NCI-H2107 treated with DMSO at 0.1 percent for 48 hours (cell line): ENCODE results near the gene CUL1.

Source experiments
- DNase-seq: peaks from one replicate; lab custom pipeline; 2025; ENCODE audit not compliant: unreplicated experiment; lab: John Stamatoyannopoulos, UW

The CUL1 gene

GRCh38 chr7:148717266-148717793 is 18.6 kb downstream of the CUL1 start:
- DNase-seq: no peak

- no peak for DNase-seq
Measured at GRCh38 chr7:148718431-148718830, 19.7 kb downstream of the CUL1 start.

GRCh38 chr7:148719753-148720152 is 21.1 kb downstream of the CUL1 start:
- DNase-seq: no peak

GRCh38 chr7:148720472-148720871 is 21.8 kb downstream of the CUL1 start:
- DNase-seq: no peak

- DNase-seq: no peak
Measured at GRCh38 chr7:148721390-148721789, 22.7 kb downstream of the CUL1 start.

DNA sequence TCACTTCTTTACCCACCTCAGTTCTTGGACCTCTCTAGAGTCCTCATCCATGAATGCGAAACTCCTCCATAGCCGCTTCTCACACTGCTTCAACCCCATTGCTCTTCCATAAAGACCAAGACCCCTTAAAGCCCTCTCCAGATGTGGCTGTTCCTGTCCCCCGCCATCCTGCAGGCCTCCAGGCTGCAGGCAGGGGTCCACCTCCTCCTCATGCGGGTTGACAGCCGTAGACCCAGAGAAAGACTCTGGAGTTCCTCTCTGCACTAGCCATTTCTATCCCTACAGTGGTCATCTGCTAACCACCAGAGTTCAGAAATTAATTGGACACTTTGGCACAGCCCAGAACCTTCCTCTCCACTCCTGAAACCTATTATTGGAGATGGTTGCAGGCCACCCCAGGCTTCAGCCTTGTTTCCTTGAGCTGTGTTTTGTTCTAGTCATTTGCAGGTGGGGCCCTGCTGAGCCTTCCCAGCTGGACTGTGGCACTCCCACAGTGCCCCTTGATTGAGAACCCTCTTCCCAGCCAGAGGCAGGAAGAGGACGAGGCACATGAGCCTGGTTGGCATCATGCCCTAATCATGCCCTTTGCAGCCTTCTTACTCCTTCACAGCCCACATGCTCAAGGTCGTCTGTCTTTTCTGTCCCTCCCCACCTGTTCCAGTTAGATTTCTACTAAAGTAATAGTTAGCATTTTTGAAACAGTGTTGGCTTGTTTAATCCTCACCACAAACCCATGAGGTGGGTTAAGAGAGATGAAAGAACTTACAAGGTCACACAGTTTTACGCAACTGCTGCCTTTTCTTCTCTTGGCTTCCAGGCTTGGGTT is 23.9 kb downstream of the CUL1 start:
- no peak for DNase-seq

DNA sequence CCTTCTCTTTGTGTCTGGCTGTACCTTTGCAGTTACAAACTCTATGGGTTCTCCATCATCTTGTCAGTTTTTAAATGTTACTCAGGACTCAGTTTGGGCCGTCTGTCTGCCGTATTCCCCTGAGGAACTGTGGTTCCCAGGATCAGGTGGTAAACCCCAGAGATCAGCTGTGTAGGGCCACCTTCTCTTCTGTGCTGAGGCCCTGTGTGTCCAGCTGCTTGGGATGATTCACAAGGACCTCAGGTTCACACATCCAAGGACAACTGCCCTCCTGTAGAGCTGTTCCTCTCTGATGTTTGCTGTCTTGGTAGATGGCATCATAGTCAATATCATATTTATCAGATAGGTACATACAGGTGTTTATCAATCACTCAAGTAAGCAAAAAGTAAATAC is 24.5 kb downstream of the CUL1 start:
- no peak for DNase-seq

DNA sequence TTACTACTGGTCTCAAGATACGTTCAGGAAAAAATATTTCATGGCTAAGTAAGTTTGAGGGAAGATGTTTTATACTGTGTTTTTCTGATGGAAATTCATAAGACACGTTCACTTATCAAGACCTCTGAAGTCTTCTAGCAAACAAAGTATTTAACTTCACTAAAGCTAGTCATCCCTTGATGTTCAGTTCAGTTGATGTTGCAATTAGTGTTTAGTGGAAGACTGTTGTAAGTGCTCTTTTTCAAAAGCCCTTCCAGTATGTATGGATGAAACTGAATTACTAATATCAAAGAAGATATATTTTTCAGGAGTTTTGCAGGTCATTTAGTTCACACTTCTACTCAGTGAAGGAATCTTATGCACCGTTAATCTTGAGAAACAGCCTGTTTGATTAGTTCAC is 25.1 kb downstream of the CUL1 start:
- DNase-seq: no peak

GRCh38 chr7:148726385-148726784 is 27.7 kb downstream of the CUL1 start:
- no peak for DNase-seq

DNA sequence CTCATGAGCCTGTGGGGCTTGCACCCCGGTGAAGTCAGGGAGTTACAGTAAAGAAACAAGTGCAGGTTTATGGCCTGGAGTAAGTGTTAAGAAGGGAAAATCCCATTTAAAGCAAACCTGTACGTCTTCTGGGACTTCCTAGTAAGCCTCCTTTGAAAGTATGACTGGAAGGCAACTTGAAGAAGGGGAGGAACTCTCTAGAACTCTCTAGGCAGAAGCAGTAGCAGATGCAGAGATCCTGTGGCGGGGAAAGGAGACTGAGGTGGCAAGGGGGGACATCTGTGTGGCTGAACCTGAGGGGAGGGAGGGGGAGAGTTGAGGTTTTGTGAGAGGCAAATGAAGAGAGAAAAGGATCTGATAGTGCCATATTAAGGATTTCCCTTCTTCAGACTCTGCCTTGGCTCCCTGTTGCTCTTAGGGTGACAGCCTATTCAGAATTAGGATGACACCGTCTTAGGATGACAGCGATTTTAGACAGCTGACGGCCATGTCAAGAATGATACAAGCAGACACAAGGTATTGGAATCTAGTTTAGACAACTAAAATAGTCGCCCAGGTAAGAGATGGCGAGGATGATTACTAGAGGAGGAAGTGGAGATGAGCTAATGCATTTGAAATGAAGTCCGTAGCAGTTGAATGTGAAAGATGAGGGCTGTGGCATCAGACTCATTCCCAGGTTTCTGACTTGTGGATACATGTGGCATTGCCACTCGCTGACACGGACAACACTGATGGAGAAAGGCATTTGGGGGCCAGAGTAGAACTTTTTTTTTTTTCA is 29.0 kb downstream of the CUL1 start:
- no peak for DNase-seq

GRCh38 chr7:148729984-148730733 is 31.5 kb downstream of the CUL1 start:
- DNase-seq: no peak

- DNase-seq: no peak
Measured at GRCh38 chr7:148732862-148733261, 34.2 kb downstream of the CUL1 start.

DNA sequence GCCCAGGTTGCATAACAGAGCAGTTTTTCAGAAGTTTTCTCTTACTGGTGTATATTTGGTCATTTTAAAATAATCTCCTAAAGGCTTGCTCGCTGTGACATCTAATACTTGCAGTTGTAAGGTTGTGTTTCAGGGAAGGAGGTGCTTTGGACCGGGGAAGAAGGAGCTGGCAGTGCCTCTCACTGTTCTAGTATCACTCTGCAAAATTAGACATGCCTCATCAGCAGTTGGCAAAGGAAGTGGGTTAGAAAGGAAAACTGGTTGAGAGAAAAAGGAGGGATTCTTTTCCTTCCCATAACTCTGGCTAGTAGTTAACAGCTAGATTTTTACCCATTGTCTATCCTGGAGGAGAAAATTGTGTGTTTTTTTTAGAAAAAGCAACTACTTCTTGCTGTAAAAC is 34.8 kb downstream of the CUL1 start:
- DNase-seq: no peak

GRCh38 chr7:148735141-148735540 is 36.4 kb downstream of the CUL1 start:
- DNase-seq: no peak

GRCh38 chr7:148735967-148736366 is 37.3 kb downstream of the CUL1 start:
- DNase-seq: no peak

GRCh38 chr7:148738737-148739535 is 40.2 kb downstream of the CUL1 start:
- no peak for DNase-seq

- no peak for DNase-seq
Measured at GRCh38 chr7:148746135-148746534, 47.4 kb downstream of the CUL1 start.

GRCh38 chr7:148747274-148747673 is 48.6 kb downstream of the CUL1 start:
- no peak for DNase-seq

DNA sequence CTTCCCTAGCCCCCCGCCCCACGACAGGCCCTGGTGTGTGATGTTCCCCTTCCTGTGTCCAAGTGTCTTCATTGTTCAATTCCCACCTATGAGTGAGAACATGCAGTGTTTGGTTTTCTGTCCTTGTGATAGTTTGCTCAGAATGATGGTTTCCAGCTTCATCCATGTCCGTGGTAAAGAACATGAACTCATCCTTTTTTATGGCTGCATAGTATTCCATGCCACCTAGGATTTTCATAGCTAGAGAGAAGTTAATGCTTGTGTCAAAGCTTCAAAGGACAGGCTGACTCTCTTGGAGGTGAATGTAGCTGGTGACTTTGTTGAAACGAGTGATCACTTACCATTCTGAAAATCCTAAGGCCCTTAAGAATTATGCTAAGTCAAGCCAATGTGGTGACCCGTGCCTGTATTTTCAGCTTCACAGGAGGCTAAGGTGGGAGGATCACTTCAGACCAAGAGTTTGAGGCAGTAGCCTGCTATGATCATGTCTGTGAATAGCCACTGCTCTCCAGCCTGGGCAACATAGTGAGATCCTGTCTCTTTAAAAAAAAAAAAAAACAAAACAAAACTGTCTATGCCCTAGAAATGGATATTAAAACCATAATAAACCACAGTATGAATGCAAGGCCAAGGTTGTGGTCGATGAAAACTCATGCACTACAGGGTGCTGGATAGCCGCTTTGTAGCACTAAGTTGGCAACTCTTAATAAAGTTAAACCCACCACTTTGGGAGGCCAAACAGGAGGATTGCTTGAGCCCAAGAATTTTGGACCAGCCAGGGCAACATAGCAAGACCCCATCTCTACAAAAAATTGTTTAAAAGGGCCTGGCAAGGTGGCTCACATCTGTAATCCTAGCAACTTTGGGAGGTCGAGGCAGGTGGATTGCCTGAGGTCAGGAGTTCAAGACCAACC is 52.0 kb downstream of the CUL1 start:
- DNase-seq: no peak

DNA sequence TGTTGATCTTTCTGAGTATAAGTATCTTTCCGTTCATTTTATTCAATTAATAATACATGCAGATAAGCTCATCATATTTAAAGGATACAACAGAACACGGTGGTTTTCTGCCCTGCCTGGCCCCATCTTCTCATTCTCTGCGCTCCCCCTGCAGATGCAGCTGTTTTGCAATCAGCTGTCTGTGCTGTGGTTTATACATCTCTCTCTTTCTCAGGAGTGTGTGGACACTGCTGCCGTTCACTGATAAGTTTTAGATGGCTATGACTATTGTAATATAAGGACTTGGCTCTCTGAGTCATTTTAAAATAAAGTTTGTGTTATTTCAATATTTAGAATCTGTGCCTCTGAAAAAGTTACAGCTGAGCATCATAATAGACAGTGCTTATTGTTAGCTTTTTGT is 54.5 kb downstream of the CUL1 start:
- DNase-seq: no peak
